Measurements from ENCODE around the gene FGF21.
"Not testable (repeated sequence)": the region's sequence is repeated elsewhere in the genome, so short reads cannot be mapped to it uniquely, and the experiment has no call there.

The FGF21 gene

GRCh38 chr19:48752496-48753365 is 2.6 kb upstream of the FGF21 start, which contains the start of gene FUT1:
Gene FUT1 (minus strand): TSS chr19:48752641. CDS start chr19:48751281, 1,360 bp downstream.
- peak; percentile 20 for DNase-seq

- no peak for DNase-seq
These were observed 463 bp downstream of the FGF21 start for GRCh38 chr19:48755787-48756186.

DNA sequence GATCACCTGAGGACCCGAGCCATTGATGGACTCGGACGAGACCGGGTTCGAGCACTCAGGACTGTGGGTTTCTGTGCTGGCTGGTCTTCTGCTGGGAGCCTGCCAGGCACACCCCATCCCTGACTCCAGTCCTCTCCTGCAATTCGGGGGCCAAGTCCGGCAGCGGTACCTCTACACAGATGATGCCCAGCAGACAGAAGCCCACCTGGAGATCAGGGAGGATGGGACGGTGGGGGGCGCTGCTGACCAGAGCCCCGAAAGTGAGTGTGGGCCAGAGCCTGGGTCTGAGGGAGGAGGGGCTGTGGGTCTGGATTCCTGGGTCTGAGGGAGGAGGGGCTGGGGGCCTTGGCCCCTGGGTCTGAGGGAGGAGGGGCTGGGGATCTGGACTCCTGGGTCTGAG is 888 bp downstream of the FGF21 start:
- DNase-seq: no peak

GRCh38 chr19:48756686-48757085 is 1.4 kb downstream of the FGF21 start:
- no peak for DNase-seq

- no peak for DNase-seq
These were observed 1.9 kb downstream of the FGF21 start for GRCh38 chr19:48757089-48757675.

DNA sequence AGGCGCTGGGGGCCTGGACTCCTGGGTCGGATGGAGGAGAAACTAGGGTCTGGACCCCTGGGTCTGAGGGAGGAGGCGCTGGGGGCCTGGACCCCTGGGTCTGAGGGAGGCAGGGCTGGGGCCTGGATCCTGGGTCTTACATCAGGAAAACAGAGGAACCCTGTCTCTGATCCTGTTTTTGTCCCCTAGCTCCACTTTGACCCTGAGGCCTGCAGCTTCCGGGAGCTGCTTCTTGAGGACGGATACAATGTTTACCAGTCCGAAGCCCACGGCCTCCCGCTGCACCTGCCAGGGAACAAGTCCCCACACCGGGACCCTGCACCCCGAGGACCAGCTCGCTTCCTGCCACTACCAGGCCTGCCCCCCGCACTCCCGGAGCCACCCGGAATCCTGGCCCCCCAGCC is 2.4 kb downstream of the FGF21 start:
- DNase-seq: no peak

DNA sequence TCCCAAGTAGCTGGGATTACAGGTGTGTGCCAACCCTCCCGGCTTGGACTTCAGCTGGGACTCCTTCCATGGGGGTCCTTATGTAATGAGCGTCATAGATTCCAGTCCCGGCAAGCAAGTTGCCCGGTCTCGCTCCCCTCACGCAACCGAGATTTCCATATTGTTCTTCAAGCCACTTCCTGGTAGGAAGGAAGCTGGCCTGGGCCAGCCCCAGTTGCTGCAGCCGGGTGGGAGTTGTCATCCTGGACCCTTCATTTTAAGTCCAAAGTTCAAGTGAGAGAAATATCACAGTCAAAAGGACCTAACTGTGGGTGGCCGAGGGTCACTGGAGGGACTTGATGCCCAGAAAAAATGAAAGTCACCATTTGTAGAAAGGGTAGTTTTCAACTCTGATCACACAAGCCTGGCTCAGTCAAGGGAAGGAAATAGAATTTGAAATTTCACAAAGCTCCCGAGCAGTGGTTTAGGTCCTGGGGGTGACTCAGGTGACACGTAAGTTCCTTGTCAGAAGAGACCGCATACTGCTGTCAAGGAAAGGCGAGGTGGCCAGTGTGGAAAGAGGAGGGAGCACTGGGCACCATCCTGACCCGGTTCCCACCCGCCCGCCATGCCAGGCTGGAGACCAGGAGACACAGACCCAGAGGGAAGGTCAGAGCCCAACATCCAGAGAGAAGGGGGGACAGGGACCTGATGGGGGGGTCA is 5.3 kb downstream of the FGF21 start:
- DNase-seq: no peak

GRCh38 chr19:48765816-48766215 is 10.5 kb downstream of the FGF21 start:
- not testable (repeated sequence) for DNase-seq

DNA sequence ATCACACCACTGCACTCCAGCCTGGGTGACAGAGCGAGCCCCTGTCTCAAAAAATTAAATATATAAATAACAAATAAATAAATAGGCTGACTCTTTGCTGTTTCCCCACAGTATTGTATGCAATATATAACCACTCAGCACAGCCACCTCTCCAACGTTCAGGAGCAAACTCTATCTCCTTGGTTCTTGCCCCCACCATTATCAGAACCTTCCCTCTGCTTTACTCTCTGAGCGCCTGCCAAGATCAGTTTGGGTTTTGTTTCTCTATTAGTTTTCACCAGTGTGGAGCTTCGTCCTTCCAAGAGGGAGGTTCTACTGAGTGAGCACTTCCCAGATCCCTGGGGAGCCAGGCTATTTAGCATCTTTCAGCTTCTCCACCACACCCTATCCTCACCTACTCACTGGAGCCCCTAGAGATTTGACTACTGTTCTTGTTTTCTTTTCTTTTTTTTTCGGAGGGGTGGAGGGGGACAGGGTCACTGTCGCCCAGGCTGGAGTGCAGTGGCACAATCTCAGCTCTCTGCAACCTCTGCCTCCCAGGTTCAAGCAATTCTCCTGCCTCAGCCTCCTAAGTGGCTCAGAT is 12.9 kb downstream of the FGF21 start:
- not testable (repeated sequence) for DNase-seq

GRCh38 chr19:48768994-48769713 is 13.8 kb downstream of the FGF21 start:
- DNase-seq: no peak

GRCh38 chr19:48770266-48770665 is 14.9 kb downstream of the FGF21 start:
- DNase-seq: no peak

DNA sequence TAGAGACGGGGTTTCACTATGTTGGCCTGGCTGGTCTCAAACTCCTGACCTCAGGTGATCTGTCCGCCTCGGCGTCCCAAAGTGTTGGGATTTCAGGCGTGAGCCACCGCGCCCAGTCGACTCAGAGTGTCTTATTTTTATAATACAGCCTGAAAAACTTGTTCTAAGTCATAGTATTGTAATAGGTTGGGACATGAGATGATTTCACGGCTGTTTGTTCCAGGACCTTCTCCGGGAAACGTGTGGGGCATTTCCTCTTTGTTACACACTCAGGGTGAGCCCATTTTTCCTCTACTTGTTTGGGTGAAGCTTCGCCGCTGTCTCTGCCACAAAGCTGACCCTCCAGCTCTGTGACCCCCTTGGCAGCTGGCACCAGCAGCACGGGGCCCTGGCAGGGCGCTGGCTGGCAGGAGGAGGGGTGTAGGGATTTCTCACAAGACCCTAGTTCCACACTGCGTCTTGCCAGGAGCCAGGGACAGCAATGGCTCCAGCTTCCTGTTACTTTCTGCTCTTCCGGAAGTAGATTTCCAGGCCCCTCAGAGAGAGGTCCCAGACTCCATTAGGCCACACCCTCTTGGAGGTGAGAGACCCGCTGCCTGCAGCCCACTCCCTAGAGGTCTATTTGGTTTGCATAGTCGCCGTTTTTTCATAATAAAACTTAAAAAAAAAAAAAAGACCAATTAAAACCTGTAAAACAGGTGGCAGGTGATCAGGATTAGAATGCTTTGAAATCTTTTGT is 15.6 kb downstream of the FGF21 start:
- no peak for DNase-seq

DNA sequence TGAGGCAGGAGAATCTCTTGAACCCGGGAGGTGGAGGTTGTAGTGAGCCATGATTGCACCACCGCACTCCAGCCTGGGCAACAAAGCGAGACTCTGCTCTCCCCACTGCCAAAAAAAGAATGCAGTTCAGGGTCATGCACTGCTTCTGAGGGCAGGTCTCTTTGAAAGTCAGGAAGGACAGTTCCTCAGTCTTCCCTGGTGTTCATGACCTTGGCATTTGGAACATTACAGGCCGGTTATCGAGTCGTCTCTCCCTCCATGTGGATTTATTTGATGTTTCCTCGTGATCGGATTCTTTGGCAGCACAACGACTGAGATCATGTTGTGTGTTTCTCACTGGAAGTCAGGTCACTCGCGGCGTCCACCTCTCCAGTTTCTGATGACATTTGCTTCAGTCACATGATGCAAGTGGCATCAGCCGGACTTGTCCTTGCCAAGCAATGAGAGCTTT is 17.2 kb downstream of the FGF21 start:
- no peak for DNase-seq

DNA sequence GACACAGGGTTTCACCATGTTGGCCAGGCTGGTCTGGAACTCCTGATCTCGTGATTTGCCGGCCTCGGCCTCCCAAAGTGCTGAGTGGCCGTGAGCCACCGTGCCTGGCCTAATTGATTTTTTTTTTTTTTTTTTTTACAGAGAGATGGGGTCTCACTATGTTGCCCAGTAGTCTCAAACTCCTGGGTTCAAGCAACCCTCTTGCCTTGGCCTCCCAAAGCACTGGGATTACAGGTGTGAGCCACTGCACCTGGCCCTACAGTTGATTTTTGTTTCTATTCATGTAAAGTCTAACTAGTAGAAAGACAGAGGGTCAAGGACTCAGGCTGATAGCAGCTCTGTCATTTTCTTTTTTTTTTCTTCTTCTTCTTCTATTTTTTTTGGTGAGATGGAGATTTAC is 21.8 kb downstream of the FGF21 start:
- DNase-seq: no peak

DNA sequence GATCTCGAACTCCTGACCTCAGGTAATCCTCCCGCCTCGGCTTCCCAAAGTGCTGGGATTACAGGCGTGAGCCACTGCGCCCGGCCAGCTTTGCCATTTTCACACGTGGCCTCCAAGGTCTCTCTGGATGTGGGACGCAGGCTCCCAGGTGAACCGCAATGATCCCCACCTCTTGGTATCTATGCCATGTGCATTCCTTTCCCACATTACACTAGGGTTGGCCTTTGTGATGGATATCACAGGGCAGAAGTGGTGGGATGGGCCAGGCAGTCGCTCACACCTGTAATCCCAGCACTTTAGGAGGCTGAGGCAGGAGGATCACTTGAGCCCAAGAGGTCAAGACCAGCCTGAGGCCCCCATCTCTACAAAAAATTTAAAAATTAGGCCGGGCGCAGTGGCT is 22.4 kb downstream of the FGF21 start:
- DNase-seq: no peak

- DNase-seq: no peak
These were observed 24.3 kb downstream of the FGF21 start for GRCh38 chr19:48779636-48780035.

DNA sequence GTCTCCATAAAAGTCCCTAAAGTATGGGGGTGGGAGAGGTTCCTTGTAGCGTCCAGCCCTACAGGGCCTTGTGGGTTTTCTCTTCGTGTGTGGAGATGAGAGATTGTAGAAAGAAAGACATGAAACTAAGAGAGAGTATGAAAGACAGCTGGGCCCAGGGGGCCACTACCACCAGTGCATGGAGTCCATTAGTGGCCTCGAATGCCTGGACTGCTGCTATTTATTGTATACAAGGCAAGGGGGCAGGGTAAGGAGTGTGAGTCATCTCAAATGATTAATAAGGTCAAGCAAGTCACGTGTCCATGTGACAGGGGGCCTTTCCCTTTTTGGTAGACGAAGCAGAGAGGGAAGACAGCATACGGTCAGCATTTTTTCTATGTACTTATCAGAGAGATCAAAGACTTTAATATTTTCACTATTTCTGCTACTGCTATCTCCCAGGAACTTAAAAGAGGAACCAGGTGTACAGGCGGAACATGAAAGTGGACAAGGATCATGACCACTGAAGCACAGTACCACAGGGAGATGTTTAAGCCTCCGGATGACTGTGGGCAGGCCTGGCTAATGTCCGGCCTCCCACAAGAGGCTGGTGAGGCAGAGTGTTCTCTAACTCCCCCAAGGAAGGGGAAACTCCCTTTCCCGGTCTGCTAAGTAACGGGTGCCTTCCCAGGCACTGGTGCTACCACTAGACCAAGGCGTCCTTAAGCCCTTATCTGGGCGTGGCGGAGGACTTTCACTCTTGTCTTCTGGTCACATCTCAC is 25.5 kb downstream of the FGF21 start:
- peak; percentile 79 for DNase-seq

- DNase-seq: no peak
These were observed 29.2 kb downstream of the FGF21 start for GRCh38 chr19:48784527-48784926.

- not testable (repeated sequence) for DNase-seq
These were observed 31.1 kb downstream of the FGF21 start for GRCh38 chr19:48786422-48786821.

GRCh38 chr19:48787331-48787730 is 32.0 kb downstream of the FGF21 start:
- DNase-seq: not testable (repeated sequence)

GRCh38 chr19:48793271-48793670 is 37.9 kb downstream of the FGF21 start:
- no peak for DNase-seq
